Measurements from ENCODE around the gene VPS36. TPM values are rescaled to one million over a fixed set of nuclear protein-coding genes. Genes with fewer than 3 reads are reported as not detected.

VPS36 gene
- total and polyA plus RNA-seq, 2 of the 13 experiments (the other 11 are each of a cell fraction or from before 2014, with no cell fraction given) = 17.2 to 22.4 TPM

DNA sequence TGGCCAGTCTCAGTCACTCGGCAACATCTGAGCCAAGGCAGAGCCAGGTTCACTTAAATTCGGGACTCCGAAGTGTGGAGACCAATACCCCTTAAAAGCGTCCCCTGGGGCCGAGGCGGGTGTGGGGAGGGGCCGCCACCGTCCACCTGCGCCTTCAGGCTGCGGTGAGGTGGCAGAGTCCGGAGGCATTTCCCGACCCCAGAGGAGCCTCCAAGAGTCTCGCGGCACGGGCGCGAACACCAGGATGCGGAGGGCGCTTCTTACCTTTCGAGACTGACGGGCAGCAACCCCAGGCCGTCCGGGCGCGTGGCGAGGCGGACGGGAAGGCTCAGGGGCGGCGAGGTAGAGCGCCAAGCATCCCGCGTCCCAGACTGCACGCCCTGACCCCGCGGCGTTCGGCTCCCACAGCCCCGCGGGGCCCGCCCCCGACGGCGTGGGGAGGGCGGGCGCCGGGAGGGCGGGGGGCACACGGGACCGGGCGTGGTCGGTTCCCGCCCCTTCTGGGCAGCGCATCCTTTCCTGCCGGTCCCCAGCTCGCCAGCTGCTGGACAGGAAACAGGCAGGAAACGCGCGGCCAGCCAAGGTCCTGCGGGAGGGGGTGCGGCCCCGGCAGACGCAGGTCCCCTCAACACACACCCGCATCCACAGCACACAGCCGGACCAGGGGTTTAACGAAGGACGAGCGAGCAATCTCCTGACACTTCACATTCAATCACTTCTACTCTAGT lies 44.5 kb downstream of the VPS36 start, which contains the start of gene THSD1 (continued):
- TF ChIP-seq, protein P1, sequence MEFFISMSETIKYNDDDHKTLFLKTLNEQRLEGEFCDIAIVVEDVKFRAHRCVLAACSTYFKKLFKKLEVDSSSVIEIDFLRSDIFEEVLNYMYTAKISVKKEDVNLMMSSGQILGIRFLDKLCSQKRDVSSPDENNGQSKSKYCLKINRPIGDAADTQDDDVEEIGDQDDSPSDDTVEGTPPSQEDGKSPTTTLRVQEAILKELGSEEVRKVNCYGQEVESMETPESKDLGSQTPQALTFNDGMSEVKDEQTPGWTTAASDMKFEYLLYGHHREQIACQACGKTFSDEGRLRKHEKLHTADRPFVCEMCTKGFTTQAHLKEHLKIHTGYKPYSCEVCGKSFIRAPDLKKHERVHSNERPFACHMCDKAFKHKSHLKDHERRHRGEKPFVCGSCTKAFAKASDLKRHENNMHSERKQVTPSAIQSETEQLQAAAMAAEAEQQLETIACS (CRISPR knock-in tag; IDR thresholded peaks at IDR 0.05) = no peak
- TF ChIP-seq SP2 (CRISPR knock-in tag; IDR thresholded peaks at IDR 0.05) (no peak), ZFAT (CRISPR knock-in tag; conservative IDR thresholded peaks at IDR 0.05) (no peak), BATF2 (CRISPR knock-in tag; IDR thresholded peaks at IDR 0.05) (no peak), NR2F1 (CRISPR knock-in tag; IDR thresholded peaks at IDR 0.05) (no peak), ZBTB33 (CRISPR knock-in tag; IDR thresholded peaks at IDR 0.05) (peak; percentile 81), HDAC1 (CRISPR knock-in tag; IDR thresholded peaks at IDR 0.05) (no peak), MTF2 (CRISPR knock-in tag; IDR thresholded peaks at IDR 0.05; ENCODE audit: borderline replicate concordance) (no peak)
- TF ChIP-seq, protein P2, sequence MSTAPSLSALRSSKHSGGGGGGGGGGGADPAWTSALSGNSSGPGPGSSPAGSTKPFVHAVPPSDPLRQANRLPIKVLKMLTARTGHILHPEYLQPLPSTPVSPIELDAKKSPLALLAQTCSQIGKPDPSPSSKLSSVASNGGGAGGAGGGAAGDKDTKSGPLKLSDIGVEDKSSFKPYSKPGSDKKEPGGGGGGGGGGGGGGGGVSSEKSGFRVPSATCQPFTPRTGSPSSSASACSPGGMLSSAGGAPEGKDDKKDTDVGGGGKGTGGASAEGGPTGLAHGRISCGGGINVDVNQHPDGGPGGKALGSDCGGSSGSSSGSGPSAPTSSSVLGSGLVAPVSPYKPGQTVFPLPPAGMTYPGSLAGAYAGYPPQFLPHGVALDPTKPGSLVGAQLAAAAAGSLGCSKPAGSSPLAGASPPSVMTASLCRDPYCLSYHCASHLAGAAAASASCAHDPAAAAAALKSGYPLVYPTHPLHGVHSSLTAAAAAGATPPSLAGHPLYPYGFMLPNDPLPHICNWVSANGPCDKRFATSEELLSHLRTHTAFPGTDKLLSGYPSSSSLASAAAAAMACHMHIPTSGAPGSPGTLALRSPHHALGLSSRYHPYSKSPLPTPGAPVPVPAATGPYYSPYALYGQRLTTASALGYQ (CRISPR knock-in tag; IDR thresholded peaks at IDR 0.05) = no peak

All from HepG2 (cell line).